ENCODE data around the gene SESN3.

Gene SESN3

GRCh38 chr11:95255251-95256145 is 24.5 kb upstream of the SESN3 start:
- Histone ChIP-seq H3K9me2 (ENCODE audit: low read depth, low read length) (no peaks in the 10 kb centered on the region), H3K4me3 (ENCODE audit: low read depth, low read length, poor library complexity, severe bottlenecking) (no peak overlapping the region)

DNA sequence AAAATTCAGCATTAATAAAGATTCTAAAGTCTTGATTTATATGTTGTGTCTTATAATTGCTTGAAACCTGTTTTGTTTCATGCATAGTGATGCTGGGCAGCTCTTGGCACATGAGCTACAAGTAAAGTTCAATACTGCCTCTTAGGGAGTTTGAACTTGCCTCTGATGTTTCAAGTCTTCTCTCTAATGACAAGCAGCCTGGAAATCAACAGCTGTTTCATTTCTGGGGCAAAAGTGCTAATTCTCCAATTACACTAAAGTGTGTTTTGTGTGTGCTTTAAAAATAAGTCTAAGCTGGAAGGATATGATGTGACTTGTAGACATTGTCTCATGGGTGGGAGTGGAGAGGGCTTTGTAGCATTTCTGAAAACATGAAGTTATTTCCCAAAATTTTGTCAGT is 23.7 kb upstream of the SESN3 start:
- Histone ChIP-seq H3K9ac (ENCODE audit: low read length) (no peak overlapping the region), H3K4me3 (ENCODE audit: low read depth, low read length, poor library complexity, severe bottlenecking) (no peak overlapping the region), H2AFZ (ENCODE audit: low read length) (no peak overlapping the region), H3K4me2 (ENCODE audit: low read length) (no peak overlapping the region), H3K4me1 (ENCODE audit: insufficient read depth, low read length, severe bottlenecking) (peaks cover 59% of the 10 kb centered on the region), H3F3A (ENCODE audit: insufficient read depth, low read length) (no peaks in the 10 kb centered on the region), H3K79me2 (ENCODE audit: insufficient read depth, low read length) (no peaks in the 10 kb centered on the region), H4K20me1 (ENCODE audit: insufficient read depth, low read length) (no peaks in the 10 kb centered on the region), H3K27ac (ENCODE audit: low read depth, low read length, poor library complexity, severe bottlenecking) (peak overlapping the region; percentile 80), H3K9me2 (ENCODE audit: low read depth, low read length) (no peaks in the 10 kb centered on the region), H3K36me3 (ENCODE audit: insufficient read depth, low read length) (no peaks in the 10 kb centered on the region), H3K9me3 (ENCODE audit: low read length) (no peaks in the 10 kb centered on the region), H3K27me3 (ENCODE audit: insufficient read depth, low read length) (no peaks in the 10 kb centered on the region)
- TF ChIP-seq CTCF (IDR thresholded peaks at IDR 0.05; ENCODE audit: low read length) (no peak), EZH2 (IDR thresholded peaks at IDR 0.05; ENCODE audit: borderline replicate concordance, low read length) (no peak)

More at GRCh38 chr11:95255251-95256145, 24.5 kb upstream of the SESN3 start:
- H3K4me2 ChIP-seq (ENCODE audit: low read length) = 0 out of 2 replicates have a peak overlapping the region, but pooled peaks have one; percentile 27
- no peaks in the 10 kb centered on the region for H3F3A ChIP-seq (ENCODE audit: insufficient read depth, low read length)
- peak overlapping the region; percentile 98 for H2AFZ ChIP-seq (ENCODE audit: low read length)
- H3K79me2 ChIP-seq (ENCODE audit: insufficient read depth, low read length) = no peaks in the 10 kb centered on the region
- peaks cover 57% of the 10 kb centered on the region for H3K4me1 ChIP-seq (ENCODE audit: insufficient read depth, low read length, severe bottlenecking)
- no peaks in the 10 kb centered on the region for H3K9me3 ChIP-seq (ENCODE audit: low read length)
- H3K36me3 ChIP-seq (ENCODE audit: insufficient read depth, low read length) = no peaks in the 10 kb centered on the region
- no peaks in the 10 kb centered on the region for H4K20me1 ChIP-seq (ENCODE audit: insufficient read depth, low read length)
- peak overlapping the region; percentile 80 for H3K27ac ChIP-seq (ENCODE audit: low read depth, low read length, poor library complexity, severe bottlenecking)
- H3K27me3 ChIP-seq (ENCODE audit: insufficient read depth, low read length) = no peaks in the 10 kb centered on the region
- no peak for TF ChIP-seq EZH2 (IDR thresholded peaks at IDR 0.05; ENCODE audit: borderline replicate concordance, low read length)
- TF ChIP-seq CTCF (IDR thresholded peaks at IDR 0.05; ENCODE audit: low read length) = no peak
- H3K9ac ChIP-seq (ENCODE audit: low read length) = no peak overlapping the region

- Histone ChIP-seq H3F3A (ENCODE audit: insufficient read depth, low read length) (no peaks in the 10 kb centered on the region), H4K20me1 (ENCODE audit: insufficient read depth, low read length) (no peaks in the 10 kb centered on the region), H3K4me1 (ENCODE audit: insufficient read depth, low read length, severe bottlenecking) (peaks cover 63% of the 10 kb centered on the region), H3K9ac (ENCODE audit: low read length) (no peak overlapping the region), H3K9me2 (ENCODE audit: low read depth, low read length) (no peaks in the 10 kb centered on the region), H3K27me3 (ENCODE audit: insufficient read depth, low read length) (no peaks in the 10 kb centered on the region), H3K27ac (ENCODE audit: low read depth, low read length, poor library complexity, severe bottlenecking) (peak overlapping the region; percentile 80), H2AFZ (ENCODE audit: low read length) (no peak overlapping the region), H3K4me3 (ENCODE audit: low read depth, low read length, poor library complexity, severe bottlenecking) (peak overlapping the region; percentile 17), H3K79me2 (ENCODE audit: insufficient read depth, low read length) (no peaks in the 10 kb centered on the region), H3K9me3 (ENCODE audit: low read length) (no peaks in the 10 kb centered on the region), H3K4me2 (ENCODE audit: low read length) (peak overlapping the region; percentile 60), H3K36me3 (ENCODE audit: insufficient read depth, low read length) (no peaks in the 10 kb centered on the region)
- no peak for TF ChIP-seq CTCF (IDR thresholded peaks at IDR 0.05; ENCODE audit: low read length)
- TF ChIP-seq EZH2 (IDR thresholded peaks at IDR 0.05; ENCODE audit: borderline replicate concordance, low read length) = no peak
Measured at GRCh38 chr11:95254131-95254704, 23.2 kb upstream of the SESN3 start.
